HCT116 (cell line): Measurements from ENCODE around the gene ACYP2. TPM values are rescaled to one million over a fixed set of nuclear protein-coding genes. Genes with fewer than 3 reads are reported as not detected.

Experiments used
- ATAC-seq: fragments of 200-7000 bp; cut with Tn5 transposase; 2 replicates; pipeline ENCODE4 v1.9.1; 2020; ENCODE audit warnings: mild to moderate bottlenecking, moderate library complexity
- BruUV-seq: library from RNA; stranded (reverse); fragments of 400-500 nt; replicated peaks from 2 replicates; lab custom pipeline; 2021; lab: Mats Ljungman, UMichigan
- CTCF ChIA-PET: fragments of 300-600 bp; sonication (Branson Sonifier 250); formaldehyde crosslinking; loops from one replicate; lab custom pipeline; 2021; ENCODE audit warnings: antibody characterized with exemption; lab: Charles Lee
- POLR2A ChIA-PET: fragments of 300-600, 350-600 bp; sonication (Branson Sonifier 250); formaldehyde crosslinking; loops from one replicate; lab custom pipeline; 2021; ENCODE audit warnings: antibody characterized with exemption; lab: Charles Lee
- RAD21 ChIA-PET, 2 experiments: fragments of 300-600 bp; sonication (Branson Sonifier 250); formaldehyde crosslinking; loops; one replicate each; lab custom pipeline; 2023; ENCODE audit warnings: low total read pairs in 2 of 2; ENCODE audit not compliant: uncharacterized antibody in 2 of 2, unreplicated experiment in 2 of 2, low non-redundant PET in 1 of 2; lab: Charles Lee
- DNase-seq: peaks from one replicate; pipeline ENCODE4 v3.0.0-alpha.2; 2010; ENCODE audit warnings: low read depth, low spot score
- H2AFZ ChIP-seq: fragments of 200-600 bp; shearing (Covaris generic), sonication (generic); 2 replicates; pipeline ENCODE4 v1.6.1; 2017; ENCODE audit warnings: low read depth, mixed run types, mixed read lengths, antibody characterized with exemption, low read length; ENCODE audit not compliant: poor library complexity, severe bottlenecking
- H3K27ac ChIP-seq: 2 replicates; pipeline ENCODE4 v1.5.1; 2012; ENCODE audit warnings: low read depth, low read length
- H3K27me3 ChIP-seq: fragments of 200-600 bp; sonication (generic); 2 replicates; pipeline ENCODE4 v1.6.1; 2016; ENCODE audit warnings: mixed run types, low read length, mixed read lengths; ENCODE audit not compliant: insufficient read depth
- H3K36me3 ChIP-seq, 2 experiments: fragments of 200-500 bp in 1 of 2; fragments of 200-600 bp in 1 of 2; sonication (Bioruptor generic) in 1 of 2; sonication (generic) in 1 of 2; 2 replicates each; pipeline versions ENCODE4 v1.5.1 to v1.6.1; 2014 to 2016; ENCODE audit warnings: low read length in 2 of 2, inconsistent platforms in 1 of 2, mixed read lengths in 1 of 2, mixed run types in 1 of 2; ENCODE audit not compliant: insufficient read depth in 2 of 2, control insufficient read depth in 1 of 2
- H3K4me1 ChIP-seq, 2 experiments: fragments of 200-600 bp in 1 of 2; sonication (generic) in 1 of 2; 2 replicates each; pipeline versions ENCODE4 v1.5.1 to v1.6.1; 2012 to 2017; ENCODE audit warnings: low read length in 2 of 2, inconsistent platforms in 1 of 2, mild to moderate bottlenecking in 1 of 2, mixed read lengths in 1 of 2, mixed run types in 1 of 2, moderate library complexity in 1 of 2; ENCODE audit not compliant: insufficient read depth in 2 of 2, control insufficient read depth in 1 of 2
- H3K4me2 ChIP-seq: fragments of 200-600 bp; sonication (generic); 2 replicates; pipeline ENCODE4 v1.6.1; 2017; ENCODE audit warnings: mixed run types, low read length, mixed read lengths
- H3K4me3 ChIP-seq, 2 experiments: fragments of 200-600 bp in 1 of 2; sonication (generic) in 1 of 2; replicated peaks in 1 of 2; 2 replicates each; pipeline ENCODE4 v1.5.1; 2011 to 2016; ENCODE audit warnings: low read length in 2 of 2, control low read depth in 1 of 2, low read depth in 1 of 2, mild to moderate bottlenecking in 1 of 2, mixed read lengths in 1 of 2, mixed run types in 1 of 2
- H3K79me2 ChIP-seq: fragments of 200-600 bp; sonication (generic); 2 replicates; pipeline ENCODE4 v1.6.1; 2017; ENCODE audit warnings: mild to moderate bottlenecking, mixed run types, low read length, moderate library complexity, mixed read lengths; ENCODE audit not compliant: insufficient read depth
- H3K9ac ChIP-seq: fragments of 200-600 bp; sonication (generic); 2 replicates; pipeline ENCODE4 v1.6.1; 2016; ENCODE audit warnings: low read length, mixed read lengths
- H3K9me2 ChIP-seq: fragments of 200-600 bp; sonication (generic), shearing (Covaris generic); 2 replicates; pipeline ENCODE4 v1.6.1; 2017; ENCODE audit warnings: mixed run types, mild to moderate bottlenecking, moderate library complexity; ENCODE audit not compliant: insufficient read depth
- H3K9me3 ChIP-seq, 2 experiments: fragments of 200-500 bp in 1 of 2; fragments of 200-600 bp in 1 of 2; sonication (Bioruptor generic) in 1 of 2; sonication (generic) in 1 of 2; 2 replicates each; pipeline ENCODE4 v1.6.1; 2014 to 2017; ENCODE audit warnings: low read length in 2 of 2, mixed read lengths in 2 of 2, inconsistent platforms in 1 of 2, low read depth in 1 of 2, mild to moderate bottlenecking in 1 of 2, mixed run types in 1 of 2, moderate library complexity in 1 of 2; ENCODE audit not compliant: control insufficient read depth in 1 of 2, insufficient read depth in 1 of 2
- H4K20me1 ChIP-seq: fragments of 200-600 bp; sonication (generic), shearing (Covaris generic); 2 replicates; pipeline ENCODE4 v1.6.1; 2017; ENCODE audit warnings: mixed run types, mild to moderate bottlenecking, moderate library complexity; ENCODE audit not compliant: insufficient read depth
- ATF3 ChIP-seq: IDR thresholded peaks from 2 replicates; pipeline ENCODE4 v1.6.1; 2012
- CBX3 ChIP-seq: IDR thresholded peaks from 2 replicates; pipeline ENCODE4 v1.6.1; 2012; ENCODE audit warnings: low read depth
- CEBPB ChIP-seq: IDR thresholded peaks from 2 replicates; pipeline ENCODE4 v1.6.1; 2012; ENCODE audit warnings: low read depth
- CTCF ChIP-seq, 3 experiments: fragments of 200-600 bp in 1 of 3; sonication (generic) in 1 of 3; IDR thresholded peaks in 2 of 3; conservative IDR thresholded peaks in 1 of 3; 2 replicates each; pipeline ENCODE4 v1.5.1; 2012 to 2017; ENCODE audit warnings: low read depth in 2 of 3, low read length in 2 of 3, antibody characterized with exemption in 1 of 3, borderline replicate concordance in 1 of 3, control low read depth in 1 of 3, mild to moderate bottlenecking in 1 of 3, mixed read lengths in 1 of 3, mixed run types in 1 of 3, moderate library complexity in 1 of 3; ENCODE audit not compliant: insufficient read depth in 1 of 3
- ELF1 ChIP-seq: IDR thresholded peaks from 2 replicates; pipeline ENCODE4 v1.6.1; 2012; ENCODE audit warnings: low read depth, borderline replicate concordance
- EZH2 ChIP-seq: fragments of 200-600 bp; sonication (generic); IDR thresholded peaks from 2 replicates; pipeline ENCODE4 v1.6.1; 2017; ENCODE audit warnings: antibody characterized with exemption, mixed run types
- FOSL1 ChIP-seq: IDR thresholded peaks from 2 replicates; pipeline ENCODE4 v1.6.1; 2012; ENCODE audit warnings: low read depth
- MAX ChIP-seq: IDR thresholded peaks from 2 replicates; pipeline ENCODE4 v1.6.1; 2012
- POLR2A ChIP-seq: IDR thresholded peaks from 2 replicates; pipeline ENCODE4 v1.7.0; 2011; ENCODE audit warnings: borderline replicate concordance; ENCODE audit not compliant: insufficient read depth, insufficient read length; ENCODE audit errors: extremely low read depth
- POLR2AphosphoS5 ChIP-seq: IDR thresholded peaks from 2 replicates; pipeline ENCODE4 v1.6.1; 2011; ENCODE audit warnings: mild to moderate bottlenecking, low read depth, low read length, moderate library complexity
- REST ChIP-seq: IDR thresholded peaks from 2 replicates; pipeline ENCODE4 v1.6.1; 2012; ENCODE audit warnings: low read depth
- SIN3A ChIP-seq: IDR thresholded peaks from 2 replicates; pipeline ENCODE4 v1.6.1; 2012; ENCODE audit warnings: low read depth
- TCF7L2 ChIP-seq: IDR thresholded peaks from 2 replicates; pipeline ENCODE4 v1.7.0; 2011; ENCODE audit warnings: borderline replicate concordance, inconsistent platforms; ENCODE audit not compliant: insufficient read depth, insufficient read length; ENCODE audit errors: extremely low read depth
- YY1 ChIP-seq: IDR thresholded peaks from 2 replicates; pipeline ENCODE4 v1.6.1; 2011; ENCODE audit warnings: low read length, low read depth, moderate library complexity, mild to moderate bottlenecking; ENCODE audit not compliant: insufficient replicate concordance; ENCODE audit errors: extremely low read depth
- ZBTB33 ChIP-seq: IDR thresholded peaks from 2 replicates; pipeline ENCODE4 v1.6.1; 2011; ENCODE audit warnings: mild to moderate bottlenecking, low read length, moderate library complexity; ENCODE audit not compliant: insufficient replicate concordance; ENCODE audit errors: extremely low read depth
- ZFX ChIP-seq: fragments of 450-650 bp; IDR thresholded peaks from 2 replicates; pipeline ENCODE4 v1.6.1; 2017
- intact Hi-C: fragments of 100-400 bp; cut with micrococcal nuclease; formaldehyde crosslinking; loops from 2 replicates; pipeline ENCODE4 v1.10.0; 2022
- total RNA-seq: library from RNA; stranded (reverse); gene quantifications from one replicate; pipeline ENCODE4 v1.2.1, GENCODE V29; 2021; ENCODE audit not compliant: unreplicated experiment

Gene ACYP2
- total RNA-seq, 1 experiment from 2014 or later: 9.4 TPM

- Histone ChIP-seq H3K4me2 (no peak overlapping the region), H3K9me3 (no peaks in the 10 kb centered on the region), H3K4me3 (no peak overlapping the region), H3K79me2 (no peaks in the 10 kb centered on the region), H3K9me2 (no peaks in the 10 kb centered on the region), H4K20me1 (no peaks in the 10 kb centered on the region), H3K27me3 (no peaks in the 10 kb centered on the region), H2AFZ (no peak overlapping the region), H3K4me1 (no peaks in the 10 kb centered on the region), H3K9ac (no peak overlapping the region), H3K27ac (no peak overlapping the region), H3K36me3 (no peaks in the 10 kb centered on the region)
- ChIA-PET POLR2A (no interaction called here), RAD21 (no interaction called here), CTCF (no interaction called here)
- ATAC-seq: no peak
- intact Hi-C loops: no loop called here
- BruUV-seq: no TSS peak
- TF ChIP-seq ZFX (no peak), YY1 (no peak), CTCF (IDR thresholded peaks at IDR 0.05 in 2 of 3, conservative IDR thresholded peaks at IDR 0.05 in 1 of 3; ENCODE audit: borderline replicate concordance in 1 of 3, insufficient read depth in 1 of 3, low read depth in 2 of 3, low read length in 2 of 3) (no peak), CBX3 (no peak), TCF7L2 (no peak), SIN3A (no peak), ATF3 (no peak), REST (no peak), POLR2A (no peak), FOSL1 (no peak), ELF1 (no peak), EZH2 (no peak), ZBTB33 (no peak), POLR2AphosphoS5 (no peak), MAX (no peak), CEBPB (no peak)
- DNase-seq: no peak
Observed at GRCh38 chr2:54347622-54348021, 232.2 kb downstream of the ACYP2 start.
